Activated T-cell treated with anti-CD3 and anti-CD28 coated beads, Interleukin-2, amount 50 U/mL, for 4 hours (primary cell): ENCODE results near the gene MAZ. TPM values are rescaled to one million over a fixed set of nuclear protein-coding genes. Genes with fewer than 3 reads are reported as not detected.

ENCODE experiments used
- ATAC-seq, 2 donors: fragments of 200-7000 bp; cut with Tn5 transposase; one replicate each; pipeline ENCODE4 v1.10.0; 2021
- DNase-seq: peaks from one replicate; pipeline ENCODE4 v3.0.0-alpha.2; 2020
- H3K27me3 Mint-ChIP-seq: one replicate; pipeline ENCODE4 v1.8.0; 2021; ENCODE audit warnings: low read depth, mixed read lengths
- H3K36me3 Mint-ChIP-seq: one replicate; pipeline ENCODE4 v1.8.0; 2022; ENCODE audit warnings: mixed read lengths; ENCODE audit not compliant: insufficient read depth
- H3K4me1 Mint-ChIP-seq: one replicate; pipeline ENCODE4 v1.8.0; 2021; ENCODE audit warnings: low read depth, mixed read lengths
- H3K4me3 Mint-ChIP-seq: one replicate; pipeline ENCODE4 v1.8.0; 2021; ENCODE audit warnings: mild to moderate bottlenecking, moderate library complexity, mixed read lengths
- H3K9me3 Mint-ChIP-seq: one replicate; pipeline ENCODE4 v1.8.0; 2021; ENCODE audit warnings: mixed read lengths
- total RNA-seq, 3 donors: library from RNA; stranded (reverse); gene quantifications; one replicate each; pipeline ENCODE4 v1.2.1, GENCODE V29; 2021

The MAZ gene
- total RNA-seq, 3 donors from 2014 or later = 321 to 471 (median 409) TPM

DNA sequence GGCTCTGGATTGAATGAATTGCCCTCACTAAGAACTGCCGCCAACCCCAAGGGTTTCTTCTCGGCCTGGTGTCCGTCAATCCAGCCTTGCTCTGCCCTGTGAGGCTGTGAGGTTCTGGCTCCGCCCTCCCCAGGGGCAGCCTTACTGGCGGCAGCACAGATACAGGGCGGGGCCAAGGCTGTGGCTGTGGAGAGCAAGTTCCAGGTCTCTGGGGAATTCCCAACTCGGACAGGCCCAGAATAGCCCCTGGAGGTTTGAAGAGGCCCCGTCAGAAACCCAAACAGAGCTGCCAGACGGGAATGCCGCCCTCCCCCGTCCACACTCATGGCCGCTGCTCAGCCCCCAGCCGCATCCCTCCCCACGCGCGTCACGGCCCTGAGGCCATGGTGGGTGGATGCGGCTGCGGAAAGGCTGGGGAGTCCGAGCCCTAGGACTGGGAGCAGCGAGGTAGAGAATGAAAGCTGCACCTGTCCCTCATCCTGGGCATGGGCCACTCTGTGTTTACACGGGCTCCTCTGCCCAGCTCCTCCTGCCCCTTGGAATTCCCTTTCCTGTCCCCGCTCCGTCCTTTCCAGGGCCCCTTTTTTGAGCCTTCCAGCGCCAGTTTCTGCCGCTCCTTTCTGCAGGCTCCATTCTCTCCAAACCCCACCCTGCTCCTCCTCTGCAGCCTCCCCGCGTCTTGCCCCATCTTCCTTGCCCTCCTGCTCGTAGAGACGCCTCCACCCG, 5.0 kb downstream of the MAZ start:
- Mint-ChIP-seq H3K27me3 (no peaks in the 10 kb centered on the region), H3K4me3 (peak overlapping the region; percentile 78), H3K4me1 (peaks cover 60% of the 10 kb centered on the region), H3K36me3 (peaks cover 9% of the 10 kb centered on the region), H3K9me3 (no peaks in the 10 kb centered on the region)
- DNase-seq = peak; percentile 53
- ATAC-seq = peak; percentile 30 to 36

DNA sequence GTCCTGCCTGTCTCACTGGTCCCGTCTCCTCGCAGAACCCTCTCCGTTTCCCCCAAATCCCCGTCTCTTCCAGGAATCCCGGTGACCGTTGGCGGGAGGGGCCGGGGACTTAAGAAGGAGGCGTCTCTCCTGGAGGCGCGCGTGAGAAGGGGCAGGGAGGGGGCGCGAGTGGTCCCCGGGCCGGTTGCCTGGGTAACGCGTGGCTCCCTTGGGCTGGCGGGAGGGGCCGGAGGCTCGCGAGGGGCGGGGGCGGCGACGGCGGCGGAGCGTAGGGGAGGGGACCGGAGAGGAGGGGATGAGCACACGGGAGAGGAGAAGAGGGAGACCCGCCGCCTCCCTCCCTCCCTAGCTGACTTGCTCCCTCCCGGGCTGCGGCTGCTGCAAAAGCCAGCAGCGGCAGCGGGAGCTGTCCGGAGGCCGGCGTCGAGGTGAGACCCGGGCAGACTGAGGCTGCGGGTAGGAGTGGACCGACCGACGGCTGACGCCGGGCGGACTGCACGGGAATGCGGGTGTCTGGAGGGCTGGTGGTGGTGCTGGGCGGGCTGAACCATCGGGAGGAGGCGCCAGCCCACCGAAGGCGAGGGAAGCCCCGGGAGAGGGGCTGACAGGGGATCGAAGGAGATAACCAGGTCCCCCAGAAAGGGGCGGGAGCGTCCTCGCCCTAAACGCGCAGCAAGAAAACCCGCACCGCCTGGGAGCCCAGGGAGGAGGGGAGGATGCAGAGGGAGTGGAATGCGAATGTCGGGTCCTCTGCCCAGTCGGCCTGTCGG, 5.8 kb downstream of the MAZ start, which contains the start of gene PRRT2:
TSS of gene PRRT2 (plus strand) at position 298 of the 770 bp plus-strand sequence. CDS start 862 bp downstream, outside the sequence.
- peak; percentile 41 for DNase-seq
- Mint-ChIP-seq H3K36me3 (peaks cover 10% of the 10 kb centered on the region), H3K4me1 (peaks cover 64% of the 10 kb centered on the region), H3K9me3 (no peaks in the 10 kb centered on the region), H3K4me3 (peak within 1 kb of the TSS; percentile 78), H3K27me3 (no peaks in the 10 kb centered on the region)
- no peak for ATAC-seq

DNA sequence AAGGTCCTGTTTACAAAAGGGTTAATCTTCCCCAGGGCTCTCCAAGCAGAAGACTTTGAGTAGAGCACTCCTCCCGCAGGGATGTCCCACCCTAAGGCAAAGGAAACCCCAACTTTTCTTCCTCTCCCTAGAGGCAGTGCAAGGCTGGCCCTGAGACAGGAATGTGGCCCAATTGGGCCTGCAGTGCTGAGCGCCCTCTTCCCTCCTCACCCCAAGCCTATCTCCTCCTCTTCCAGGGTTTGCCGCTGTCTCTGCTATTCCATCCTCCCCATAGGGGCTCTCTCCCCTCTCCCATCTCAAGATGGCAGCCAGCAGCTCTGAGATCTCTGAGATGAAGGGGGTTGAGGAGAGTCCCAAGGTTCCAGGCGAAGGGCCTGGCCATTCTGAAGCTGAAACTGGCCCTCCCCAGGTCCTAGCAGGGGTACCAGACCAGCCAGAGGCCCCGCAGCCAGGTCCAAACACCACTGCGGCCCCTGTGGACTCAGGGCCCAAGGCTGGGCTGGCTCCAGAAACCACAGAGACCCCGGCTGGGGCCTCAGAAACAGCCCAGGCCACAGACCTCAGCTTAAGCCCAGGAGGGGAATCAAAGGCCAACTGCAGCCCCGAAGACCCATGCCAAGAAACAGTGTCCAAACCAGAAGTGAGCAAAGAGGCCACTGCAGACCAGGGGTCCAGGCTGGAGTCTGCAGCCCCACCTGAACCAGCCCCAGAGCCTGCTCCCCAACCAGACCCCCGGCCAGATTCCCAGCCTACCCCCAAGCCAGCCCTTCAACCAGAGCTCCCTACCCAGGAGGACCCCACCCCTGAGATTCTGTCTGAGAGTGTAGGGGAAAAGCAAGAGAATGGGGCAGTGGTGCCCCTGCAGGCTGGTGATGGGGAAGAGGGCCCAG, 6.7 kb downstream of the MAZ start:
- Mint-ChIP-seq H3K27me3 (no peaks in the 10 kb centered on the region), H3K4me1 (peaks cover 66% of the 10 kb centered on the region), H3K9me3 (no peaks in the 10 kb centered on the region), H3K36me3 (peaks cover 12% of the 10 kb centered on the region), H3K4me3 (peak overlapping the region; percentile 78)
- no peak for DNase-seq
- ATAC-seq = no peak

DNA sequence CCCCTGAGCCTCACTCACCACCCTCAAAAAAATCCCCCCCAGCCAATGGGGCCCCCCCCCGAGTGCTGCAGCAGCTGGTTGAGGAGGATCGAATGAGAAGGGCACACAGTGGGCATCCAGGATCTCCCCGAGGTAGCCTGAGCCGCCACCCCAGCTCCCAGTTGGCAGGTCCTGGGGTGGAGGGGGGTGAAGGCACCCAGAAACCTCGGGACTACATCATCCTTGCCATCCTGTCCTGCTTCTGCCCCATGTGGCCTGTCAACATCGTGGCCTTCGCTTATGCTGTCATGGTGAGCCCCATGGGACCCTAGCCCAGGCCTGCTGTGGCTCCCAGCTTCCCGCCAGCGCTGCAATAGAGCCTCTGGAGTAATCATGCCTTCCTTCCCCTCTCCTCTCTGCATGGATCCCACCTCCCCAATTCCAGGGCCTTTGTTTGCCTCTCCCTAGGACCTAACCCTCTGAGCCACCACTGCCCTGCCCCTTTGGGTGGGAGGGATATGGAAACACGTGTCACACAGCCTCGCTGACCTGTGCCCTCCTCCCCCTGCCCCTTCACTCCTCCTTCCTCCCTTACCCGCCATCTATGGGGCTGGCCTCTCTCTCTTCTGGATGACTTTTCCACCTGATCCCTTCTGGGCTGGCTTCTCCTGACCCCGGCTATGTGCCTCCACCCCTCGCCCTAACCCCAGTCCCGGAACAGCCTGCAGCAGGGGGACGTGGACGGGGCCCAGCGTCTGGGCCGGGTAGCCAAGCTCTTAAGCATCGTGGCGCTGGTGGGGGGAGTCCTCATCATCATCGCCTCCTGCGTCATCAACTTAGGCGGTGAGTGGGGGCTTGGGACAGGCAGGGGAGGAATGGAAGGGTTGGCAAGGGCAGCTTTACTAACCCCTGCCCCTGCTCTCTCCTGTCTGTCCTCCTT, 7.6 kb downstream of the MAZ start:
- no peaks in the 10 kb centered on the region for H3K9me3 Mint-ChIP-seq
- no peak overlapping the region for H3K4me3 Mint-ChIP-seq
- DNase-seq (no peak), ATAC-seq (no peak)
- peaks cover 12% of the 10 kb centered on the region for H3K36me3 Mint-ChIP-seq
- H3K27me3 Mint-ChIP-seq = no peaks in the 10 kb centered on the region
- H3K4me1 Mint-ChIP-seq = peaks cover 66% of the 10 kb centered on the region

DNA sequence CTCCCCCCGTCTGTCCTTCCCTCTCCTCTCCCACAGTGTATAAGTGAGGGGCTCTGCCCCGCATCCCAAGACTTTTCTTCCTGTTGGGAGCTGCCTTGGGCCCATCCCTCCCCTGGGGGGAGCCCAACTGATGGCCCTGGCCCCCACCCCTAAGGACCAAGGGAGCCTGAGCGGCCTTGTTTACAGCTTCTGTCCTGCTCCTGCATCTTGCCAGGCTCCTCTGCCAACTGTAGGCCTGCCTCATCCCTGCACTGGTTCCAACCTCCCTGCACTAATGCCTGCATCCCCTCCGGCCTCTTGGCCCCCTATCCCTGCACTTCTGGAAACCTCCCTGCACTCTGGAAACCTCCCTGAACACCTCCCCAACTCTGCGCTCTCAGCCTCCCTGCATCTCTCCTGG, 8.3 kb downstream of the MAZ start:
- Mint-ChIP-seq H3K27me3 (no peaks in the 10 kb centered on the region), H3K4me1 (peaks cover 70% of the 10 kb centered on the region), H3K36me3 (peaks cover 13% of the 10 kb centered on the region), H3K9me3 (no peaks in the 10 kb centered on the region), H3K4me3 (peak overlapping the region; percentile 96)
- DNase-seq (no peak), ATAC-seq (no peak)

DNA sequence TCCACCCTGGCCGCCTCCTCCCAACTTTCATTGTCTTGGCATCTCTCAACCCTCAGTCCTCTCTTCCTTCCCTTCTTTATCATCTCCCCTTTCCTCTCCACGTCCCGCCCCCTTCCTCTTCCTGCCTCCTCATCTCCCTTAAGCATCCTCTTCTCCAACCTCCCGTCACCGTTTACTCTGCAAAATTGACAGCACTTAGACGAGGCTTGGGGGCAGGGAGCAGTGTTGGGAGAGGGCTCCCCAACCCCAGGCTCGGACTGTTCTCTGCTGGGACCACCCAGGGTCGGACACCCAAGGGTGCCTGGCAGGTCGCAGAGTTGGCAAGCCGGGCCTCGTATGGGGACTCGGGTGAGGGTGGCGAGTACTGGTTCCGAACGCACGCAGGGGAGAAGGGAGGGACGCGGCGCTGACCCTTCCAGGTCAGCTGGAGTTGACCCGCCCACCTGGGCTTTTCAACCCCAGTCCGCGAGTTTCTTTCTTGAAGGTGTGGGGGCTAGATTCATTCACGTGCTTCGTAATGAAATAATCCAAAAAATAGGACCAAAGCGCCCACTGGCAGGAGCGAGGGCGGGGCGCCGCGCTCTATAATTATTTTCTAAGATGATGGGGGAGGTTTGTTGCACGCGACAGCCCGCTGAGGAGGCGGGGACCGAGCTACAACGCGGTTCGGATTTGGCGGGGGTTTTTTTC, 8.8 kb downstream of the MAZ start:
- H3K36me3 Mint-ChIP-seq = peaks cover 16% of the 10 kb centered on the region
- DNase-seq (no peak), ATAC-seq (no peak)
- no peaks in the 10 kb centered on the region for H3K9me3 Mint-ChIP-seq
- peaks cover 72% of the 10 kb centered on the region for H3K4me1 Mint-ChIP-seq
- peak overlapping the region; percentile 96 for H3K4me3 Mint-ChIP-seq
- H3K27me3 Mint-ChIP-seq = no peaks in the 10 kb centered on the region

DNA sequence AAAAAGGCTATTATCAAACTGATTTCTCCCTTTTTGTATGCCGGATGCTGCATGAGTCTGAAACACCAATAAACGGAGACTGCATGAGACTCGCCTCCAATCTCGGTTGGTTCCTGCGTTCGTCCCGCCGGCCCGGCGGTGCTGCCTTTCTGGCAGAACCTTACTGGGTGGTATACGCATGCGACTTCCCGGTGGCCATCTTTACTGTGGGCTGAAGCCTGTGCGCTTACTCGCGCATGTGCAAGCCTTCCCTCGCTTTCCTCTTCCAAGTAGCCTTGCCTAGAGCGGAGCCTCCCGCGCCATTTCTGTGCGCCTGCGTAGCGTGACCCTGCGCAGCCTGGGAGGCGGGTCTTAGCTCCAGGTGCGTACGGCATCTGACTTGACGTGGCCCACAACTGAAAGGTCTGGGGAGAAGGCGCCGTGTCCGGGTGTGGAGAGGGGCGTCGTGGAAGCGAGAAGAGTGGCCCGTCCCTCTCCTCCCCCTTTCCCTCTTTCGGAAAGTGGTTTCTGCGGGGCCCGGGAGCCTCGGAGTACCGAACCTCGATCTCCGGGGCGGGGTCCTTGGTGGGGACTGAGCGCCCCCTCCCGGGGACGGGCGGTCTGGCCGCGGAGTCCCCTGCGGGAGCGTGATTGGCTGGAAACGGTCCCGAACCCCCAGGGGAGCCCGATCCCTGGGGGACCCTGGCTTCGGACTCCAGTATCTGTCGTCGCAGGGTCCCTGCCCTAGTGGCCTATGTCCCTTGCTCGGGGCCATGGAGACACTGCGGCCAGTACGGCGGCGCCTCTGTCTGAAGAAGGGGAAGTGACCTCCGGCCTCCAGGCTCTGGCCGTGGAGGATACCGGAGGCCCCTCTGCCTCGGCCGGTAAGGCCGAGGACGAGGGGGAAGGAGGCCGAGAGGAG, 9.7 kb downstream of the MAZ start, which contains the start of gene PAGR1:
TSS of gene PAGR1 (plus strand) at position 360 of the 901 bp plus-strand sequence. CDS start at position 734, 374 bp downstream.
- H3K4me1 Mint-ChIP-seq = peaks cover 68% of the 10 kb centered on the region

GRCh38 chr16:29816694-29817441, 10.5 kb downstream of the MAZ start:
- DNase-seq = peak; percentile 29
- Mint-ChIP-seq H3K27me3 (no peaks in the 10 kb centered on the region), H3K4me1 (peaks cover 67% of the 10 kb centered on the region), H3K36me3 (peaks cover 16% of the 10 kb centered on the region), H3K4me3 (peak overlapping the region; percentile 96), H3K9me3 (no peaks in the 10 kb centered on the region)
- ATAC-seq = peak; percentile 29 to 37

More for the DNA sequence above, 9.7 kb downstream of the MAZ start, which contains the start of gene PAGR1:
- Mint-ChIP-seq H3K4me3 (peak within 1 kb of the TSS; percentile 96), H3K27me3 (no peaks in the 10 kb centered on the region), H3K9me3 (no peaks in the 10 kb centered on the region), H3K36me3 (peaks cover 16% of the 10 kb centered on the region)
- DNase-seq = peak; percentile 98
- peak; percentile 70 to 73 for ATAC-seq

DNA sequence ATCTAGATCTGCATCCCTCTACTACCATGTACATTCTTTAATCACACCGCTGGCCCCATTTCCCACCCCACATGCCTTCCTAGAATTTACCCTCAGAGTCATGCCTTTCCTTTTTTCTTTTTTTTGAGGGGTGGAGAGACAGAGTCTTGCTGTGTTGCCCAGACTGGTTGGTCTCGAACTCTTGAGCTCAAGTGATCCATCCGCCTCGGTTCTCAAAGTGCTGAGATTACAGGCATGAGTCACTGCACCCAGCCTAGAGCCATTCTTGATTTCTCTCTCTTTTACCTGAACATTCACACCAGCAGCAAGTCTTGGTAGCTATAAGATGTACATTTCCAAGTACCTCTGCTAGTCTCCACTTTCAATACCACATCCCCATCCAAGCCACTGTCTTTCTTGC, 11.8 kb downstream of the MAZ start:
- H3K27me3 Mint-ChIP-seq = no peaks in the 10 kb centered on the region
- no peak for ATAC-seq
- no peaks in the 10 kb centered on the region for H3K9me3 Mint-ChIP-seq
- peaks cover 19% of the 10 kb centered on the region for H3K36me3 Mint-ChIP-seq
- peaks cover 71% of the 10 kb centered on the region for H3K4me1 Mint-ChIP-seq
- H3K4me3 Mint-ChIP-seq = peak overlapping the region; percentile 71
- no peak for DNase-seq

GRCh38 chr16:29819506-29819905, 13.2 kb downstream of the MAZ start:
- Mint-ChIP-seq H3K27me3 (no peaks in the 10 kb centered on the region), H3K4me1 (peaks cover 73% of the 10 kb centered on the region), H3K9me3 (no peaks in the 10 kb centered on the region), H3K4me3 (peak overlapping the region; percentile 91), H3K36me3 (peaks cover 19% of the 10 kb centered on the region)
- ATAC-seq (no peak), DNase-seq (no peak)

- Mint-ChIP-seq H3K36me3 (peaks cover 19% of the 10 kb centered on the region), H3K4me3 (peak within 1 kb of the TSS; percentile 91), H3K4me1 (peaks cover 73% of the 10 kb centered on the region), H3K9me3 (no peaks in the 10 kb centered on the region), H3K27me3 (no peaks in the 10 kb centered on the region)
- ATAC-seq (peak; percentile 9 to 10), DNase-seq (peak; percentile 42)
Measured at GRCh38 chr16:29820271-29820701, 14.0 kb downstream of the MAZ start, which contains the start of gene MVP. TSS of gene MVP (plus strand) at chr16:29820462. CDS start at chr16:29830550, 10,088 bp downstream.
